Hematopoietic multipotent progenitor cell treated with erythropoietin and hydrocortisone succinate and interleukin-3 and kit ligand, for 4 days (in vitro differentiated cells): Measurements from ENCODE around the gene GARIN5B.
"Not testable (repeated sequence)": the region's sequence is repeated elsewhere in the genome, so short reads cannot be mapped to it uniquely, and the experiment has no call there.

ENCODE experiments used
- DNase-seq: peaks from one replicate; pipeline ENCODE4 v3.0.0-alpha.2; 2015

Gene GARIN5B

GRCh38 chr19:55362990-55363716 lies at the start of gene GARIN5B:
Gene GARIN5B, minus strand, starts transcription at chr19:55363260. Its CDS starts 194 bp downstream, at chr19:55363066.
- DNase-seq = no peak

DNA sequence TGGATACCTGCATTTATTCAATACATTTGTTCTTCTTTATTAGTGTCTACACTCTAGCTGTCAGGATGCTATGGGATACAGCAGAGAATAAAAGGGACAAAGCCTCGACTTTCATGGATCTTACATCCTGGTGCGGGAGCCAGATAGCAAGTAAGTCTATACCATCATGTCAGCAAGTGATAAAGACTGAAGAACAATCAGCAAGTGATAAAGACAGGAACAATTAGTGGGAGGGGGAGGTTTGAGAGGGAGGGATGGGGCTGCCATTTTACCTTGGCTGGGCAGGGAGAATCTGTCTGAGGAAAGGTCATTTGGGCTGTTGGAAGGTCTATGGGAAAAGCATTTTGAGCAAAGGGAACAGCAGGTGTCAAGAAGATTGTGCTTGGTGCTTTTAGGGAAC lies 47.1 kb upstream of the GARIN5B start:
- DNase-seq = no peak

DNA sequence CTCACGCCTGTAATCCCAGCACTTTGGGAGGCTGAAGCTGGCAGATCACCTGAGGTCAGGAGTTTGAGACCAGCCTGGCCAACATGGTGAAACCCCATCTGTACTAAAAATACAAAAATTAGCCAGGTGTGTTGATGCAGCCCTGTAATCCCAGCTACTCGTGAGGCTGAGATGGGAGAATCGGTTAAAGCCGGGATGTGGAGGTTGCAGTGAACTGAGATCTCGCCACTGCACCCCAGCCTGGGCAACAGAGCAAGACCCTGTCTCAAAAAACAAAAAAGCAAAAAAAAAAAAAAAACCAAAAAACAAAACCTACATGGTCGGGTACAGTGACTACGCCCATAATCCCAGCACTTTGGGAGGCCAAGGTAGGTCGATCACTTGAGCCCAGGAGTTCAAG lies 46.1 kb upstream of the GARIN5B start:
- DNase-seq = not testable (repeated sequence)

GRCh38 chr19:55408533-55408872 lies 45.4 kb upstream of the GARIN5B start:
- DNase-seq = no peak

GRCh38 chr19:55407800-55408532 lies 44.9 kb upstream of the GARIN5B start:
- peak; percentile 100 for DNase-seq

DNA sequence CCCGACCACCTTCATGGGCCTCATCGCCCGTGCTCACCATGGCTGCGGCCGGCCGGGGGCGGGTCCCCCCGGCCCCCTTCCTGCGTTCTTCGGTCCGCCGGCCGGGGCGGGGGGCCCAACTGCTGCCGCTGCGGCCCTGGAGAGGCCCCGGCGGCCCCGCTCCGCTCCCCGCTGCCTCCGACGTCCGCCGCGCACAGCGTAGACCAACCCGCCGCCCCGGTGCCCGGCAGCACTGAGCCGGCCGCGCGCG lies 44.4 kb upstream of the GARIN5B start, which contains the start of gene UBE2S:
UBE2S (minus strand) TSS at position 239 of the 250 bp plus-strand sequence; CDS start at position 40, 199 bp downstream.
- DNase-seq = not testable (repeated sequence)

GRCh38 chr19:55406826-55407549 lies 43.9 kb upstream of the GARIN5B start:
- peak; percentile 65 for DNase-seq

DNA sequence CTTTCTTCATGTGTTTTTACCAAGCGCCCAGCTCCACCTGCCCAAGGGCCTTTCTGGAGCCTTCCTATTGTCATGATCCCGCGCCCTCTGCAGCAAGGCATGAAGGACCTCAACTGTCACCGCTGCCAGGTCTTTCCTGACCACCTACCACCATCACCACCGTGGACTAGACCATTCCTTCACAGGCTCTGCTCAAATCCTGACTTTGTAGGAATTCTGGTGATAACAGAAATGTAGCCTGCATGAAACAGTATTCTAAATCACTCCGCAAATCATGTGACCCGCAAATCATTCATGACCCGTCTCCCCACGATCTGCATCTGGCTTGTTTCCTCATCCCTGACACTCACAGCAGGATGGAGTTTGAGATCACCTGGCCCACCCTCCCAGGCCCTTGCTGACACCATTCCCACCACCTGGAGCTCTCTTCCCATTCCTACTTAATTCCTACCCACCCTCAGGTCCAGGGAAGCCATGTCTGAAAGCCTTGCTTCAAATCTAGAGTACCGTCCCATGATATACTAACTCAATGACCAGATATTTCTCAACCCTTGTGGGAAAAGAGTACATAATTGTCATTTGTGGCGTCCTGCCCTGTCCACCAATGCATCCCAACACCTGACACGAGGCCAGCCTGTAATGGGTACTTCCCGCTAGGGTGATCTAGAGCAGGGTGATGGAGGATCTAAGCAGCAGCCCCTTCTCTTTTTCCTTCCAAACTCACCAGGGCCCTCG lies 43.2 kb upstream of the GARIN5B start:
- no peak for DNase-seq

GRCh38 chr19:55405638-55406037 lies 42.6 kb upstream of the GARIN5B start:
- no peak for DNase-seq

- no peak for DNase-seq
Measured at GRCh38 chr19:55402509-55402908, 39.4 kb upstream of the GARIN5B start.

GRCh38 chr19:55401390-55401789 lies 38.3 kb upstream of the GARIN5B start:
- DNase-seq = not testable (repeated sequence)

DNA sequence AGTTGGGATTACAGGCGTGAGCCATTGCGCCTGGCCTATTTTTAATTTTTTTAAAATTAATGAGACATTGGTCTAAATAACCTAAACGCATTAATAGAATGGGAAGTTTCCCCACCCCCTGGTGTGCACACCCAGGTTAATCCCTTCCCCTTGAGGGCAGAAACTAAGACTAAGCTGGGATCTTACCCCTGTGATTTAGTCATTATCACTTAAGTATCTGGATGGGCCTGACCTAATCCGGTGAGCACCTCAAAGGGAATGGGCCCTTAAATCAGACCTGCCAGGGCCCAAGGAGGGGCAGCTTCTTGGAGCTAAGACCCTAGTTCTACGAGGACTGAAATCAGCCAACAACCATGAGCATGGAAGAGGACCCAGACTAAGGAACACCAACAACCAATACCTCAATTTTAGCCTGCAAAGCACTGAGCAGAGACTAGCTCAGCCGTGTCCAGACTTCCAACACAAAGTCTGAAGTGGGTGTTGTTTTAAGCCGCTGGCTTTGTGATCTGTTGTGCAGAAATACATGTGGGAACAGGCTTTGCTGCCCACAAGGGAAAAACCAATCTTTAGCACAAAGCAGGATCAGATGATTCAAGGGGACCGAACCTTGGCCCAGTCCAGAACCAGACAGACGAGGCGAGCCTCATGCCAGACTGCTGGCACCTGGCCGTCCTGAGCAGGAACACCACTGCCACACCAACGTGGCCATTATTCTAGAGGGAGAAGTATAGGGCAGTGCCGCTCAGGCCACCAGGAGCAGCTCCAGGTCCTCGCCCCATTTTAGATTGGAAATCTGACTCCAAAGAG lies 37.4 kb upstream of the GARIN5B start:
- DNase-seq = no peak

GRCh38 chr19:55398200-55398925 lies 35.3 kb upstream of the GARIN5B start:
- DNase-seq = no peak

GRCh38 chr19:55392820-55393761 lies 30.0 kb upstream of the GARIN5B start:
- DNase-seq = no peak

DNA sequence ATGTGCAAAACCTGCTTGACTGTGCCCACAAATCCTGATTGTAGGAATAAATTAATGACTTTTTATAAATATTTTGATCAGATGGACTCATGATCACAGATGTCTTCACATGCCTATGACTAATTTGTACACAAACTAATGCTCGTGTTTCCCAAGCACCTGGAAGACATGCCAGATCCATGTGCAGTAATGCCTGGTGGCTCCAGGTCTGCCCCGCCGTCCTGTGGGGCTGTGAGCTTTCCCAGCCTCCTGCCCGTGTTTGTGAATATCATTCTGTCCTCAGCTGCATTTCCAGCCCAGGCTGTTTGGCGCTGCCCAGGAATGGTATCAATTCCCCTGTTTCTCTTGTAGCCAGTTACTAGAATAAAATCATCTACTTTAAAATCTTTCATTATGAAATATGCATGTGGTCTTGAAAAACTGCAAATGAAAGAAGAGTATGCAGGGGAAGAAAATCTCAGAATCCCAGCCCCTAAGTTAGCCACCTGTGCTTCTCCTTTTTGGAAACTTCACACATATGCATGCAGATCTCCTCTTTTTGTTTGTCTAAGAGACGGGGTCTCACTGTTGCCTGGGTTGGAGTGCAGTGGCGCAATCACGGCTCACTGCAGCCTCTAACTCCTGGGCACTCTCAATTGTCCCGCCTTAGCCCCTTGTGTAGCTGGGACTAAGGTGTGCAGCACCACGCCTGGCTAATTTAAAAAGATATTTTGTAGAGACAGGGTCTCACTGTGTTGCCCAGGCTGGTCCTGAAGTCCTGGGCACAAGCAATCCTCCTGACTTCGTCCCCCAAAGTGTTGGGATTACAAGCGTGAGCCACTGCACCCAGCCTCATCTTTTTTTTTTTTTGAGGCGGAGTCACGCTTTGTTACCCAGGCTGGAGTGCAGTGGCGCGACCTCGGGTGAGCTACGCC lies 28.9 kb upstream of the GARIN5B start:
- DNase-seq = no peak

- peak; percentile 65 for DNase-seq
Measured at GRCh38 chr19:55391191-55391670, 28.2 kb upstream of the GARIN5B start.

- DNase-seq = peak; percentile 40
Measured at GRCh38 chr19:55390461-55390880, 27.4 kb upstream of the GARIN5B start.

- no peak for DNase-seq
Measured at GRCh38 chr19:55389386-55390317, 26.6 kb upstream of the GARIN5B start.
